OCI-LY1 (cell line): Measurements from ENCODE around the gene SCAPER.

Source experiments
- H2AFZ ChIP-seq: fragments of 200-600 bp; sonication (generic), shearing (Covaris generic); 2 replicates; pipeline ENCODE4 v1.6.0; 2014; ENCODE audit warnings: antibody characterized with exemption, mild to moderate bottlenecking, low read length
- H3F3A ChIP-seq: fragments of 200-600 bp; sonication (generic), shearing (Covaris generic); 2 replicates; pipeline ENCODE4 v1.6.0; 2014; ENCODE audit warnings: mild to moderate bottlenecking, antibody characterized with exemption, low read length, moderate library complexity; ENCODE audit not compliant: insufficient read depth
- H3K27ac ChIP-seq: fragments of 200-600 bp; sonication (generic); 2 replicates; pipeline ENCODE4 v1.5.1; 2014; ENCODE audit warnings: low read length, mixed run types, mild to moderate bottlenecking, low read depth; ENCODE audit not compliant: poor library complexity, severe bottlenecking
- H3K27me3 ChIP-seq: fragments of 200-600 bp; sonication (generic); 2 replicates; pipeline ENCODE4 v1.6.0; 2014; ENCODE audit warnings: antibody characterized with exemption, mild to moderate bottlenecking, low read length, moderate library complexity; ENCODE audit not compliant: insufficient read depth
- H3K36me3 ChIP-seq: fragments of 200-600 bp; sonication (generic); 2 replicates; pipeline ENCODE4 v1.6.1; 2014; ENCODE audit warnings: mild to moderate bottlenecking, antibody characterized with exemption, low read length, moderate library complexity, mixed read lengths; ENCODE audit not compliant: insufficient read depth
- H3K4me1 ChIP-seq: fragments of 200-600 bp; sonication (generic); 2 replicates; pipeline ENCODE4 v1.5.1; 2014; ENCODE audit warnings: mild to moderate bottlenecking, low read length, moderate library complexity; ENCODE audit not compliant: insufficient read depth, severe bottlenecking
- H3K4me2 ChIP-seq: fragments of 200-600 bp; sonication (generic), shearing (Covaris generic); 2 replicates; pipeline ENCODE4 v1.6.1; 2014; ENCODE audit warnings: low read length
- H3K4me3 ChIP-seq: fragments of 200-600 bp; sonication (generic); 2 replicates; pipeline ENCODE4 v1.5.1; 2014; ENCODE audit warnings: low read length, low read depth, mild to moderate bottlenecking, mixed read lengths; ENCODE audit not compliant: poor library complexity, severe bottlenecking
- H3K79me2 ChIP-seq: fragments of 200-600 bp; shearing (Covaris generic); 2 replicates; pipeline ENCODE4 v1.6.1; 2016; ENCODE audit warnings: mixed run types, low read length, mixed read lengths; ENCODE audit not compliant: insufficient read depth
- H3K9ac ChIP-seq: fragments of 200-600 bp; sonication (generic), shearing (Covaris generic); 2 replicates; pipeline ENCODE4 v1.6.1; 2014; ENCODE audit warnings: mild to moderate bottlenecking, low read length, mixed read lengths
- H3K9me2 ChIP-seq: fragments of 200-600 bp; sonication (generic), shearing (Covaris generic); 2 replicates; pipeline ENCODE4 v1.6.1; 2014; ENCODE audit warnings: low read depth, mild to moderate bottlenecking, low read length, mixed read lengths
- H3K9me3 ChIP-seq: fragments of 200-600 bp; shearing (Covaris generic); 2 replicates; pipeline ENCODE4 v1.6.1; 2014; ENCODE audit warnings: low read length, mixed read lengths
- H4K20me1 ChIP-seq: fragments of 200-600 bp; sonication (generic), shearing (Covaris generic); 2 replicates; pipeline ENCODE4 v1.6.0; 2016; ENCODE audit warnings: mild to moderate bottlenecking, low read length; ENCODE audit not compliant: insufficient read depth
- CTCF ChIP-seq: fragments of 200-600 bp; sonication (generic), shearing (Covaris generic); IDR thresholded peaks from 2 replicates; pipeline ENCODE4 v1.5.1; 2017; ENCODE audit warnings: mild to moderate bottlenecking, antibody characterized with exemption, low read length, moderate library complexity, mixed read lengths
- EZH2 ChIP-seq: fragments of 200-600 bp; sonication (generic), shearing (Covaris generic); IDR thresholded peaks from 2 replicates; pipeline ENCODE4 v1.8.0; 2017; ENCODE audit warnings: borderline replicate concordance, mixed run types, mild to moderate bottlenecking, antibody characterized with exemption, low read length, moderate library complexity, mixed read lengths

SCAPER gene

GRCh38 chr15:76815421-76815820 is 89.7 kb downstream of the SCAPER start:
- Histone ChIP-seq H3K79me2 (no peaks in the 10 kb centered on the region), H3K9me3 (no peaks in the 10 kb centered on the region), H4K20me1 (no peaks in the 10 kb centered on the region), H2AFZ (no peak overlapping the region), H3K9me2 (no peaks in the 10 kb centered on the region), H3K27me3 (no peaks in the 10 kb centered on the region), H3K4me2 (no peak overlapping the region), H3K9ac (no peak overlapping the region), H3K4me1 (no peaks in the 10 kb centered on the region), H3K36me3 (no peaks in the 10 kb centered on the region), H3F3A (no peaks in the 10 kb centered on the region), H3K27ac (no peak overlapping the region), H3K4me3 (no peak overlapping the region)
- no peak for TF ChIP-seq EZH2
- no peak for TF ChIP-seq CTCF

GRCh38 chr15:76812381-76812780 is 92.8 kb downstream of the SCAPER start:
- TF ChIP-seq CTCF (no peak), EZH2 (no peak)
- H3K79me2 ChIP-seq, result no peaks in the 10 kb centered on the region
- H3K9me3 ChIP-seq, result no peaks in the 10 kb centered on the region
- no peak overlapping the region for H3K27ac ChIP-seq
- H3K9me2 ChIP-seq, result no peaks in the 10 kb centered on the region
- no peaks in the 10 kb centered on the region for H3K36me3 ChIP-seq
- no peak overlapping the region for H3K9ac ChIP-seq
- H3F3A ChIP-seq, result no peaks in the 10 kb centered on the region
- no peaks in the 10 kb centered on the region for H4K20me1 ChIP-seq
- no peak overlapping the region for H3K4me3 ChIP-seq
- H3K4me1 ChIP-seq, result no peaks in the 10 kb centered on the region
- no peak overlapping the region for H3K4me2 ChIP-seq
- no peak overlapping the region for H2AFZ ChIP-seq
- H3K27me3 ChIP-seq, result no peaks in the 10 kb centered on the region

GRCh38 chr15:76809412-76810103 is 95.6 kb downstream of the SCAPER start:
- Histone ChIP-seq H2AFZ (no peak overlapping the region), H3K4me1 (no peaks in the 10 kb centered on the region), H3K79me2 (no peaks in the 10 kb centered on the region), H4K20me1 (no peaks in the 10 kb centered on the region), H3K9me2 (no peaks in the 10 kb centered on the region), H3K4me3 (no peak overlapping the region), H3K9me3 (no peaks in the 10 kb centered on the region), H3K36me3 (no peaks in the 10 kb centered on the region), H3K9ac (no peak overlapping the region), H3K4me2 (no peak overlapping the region), H3K27me3 (no peaks in the 10 kb centered on the region), H3K27ac (no peak overlapping the region), H3F3A (no peaks in the 10 kb centered on the region)
- no peak for TF ChIP-seq CTCF
- TF ChIP-seq EZH2, result no peak
